NCI-H345 treated with DMSO at 0.1 percent for 48 hours (cell line): ENCODE results near the gene IKZF2.

Experiments
- DNase-seq: peaks from one replicate; lab custom pipeline; 2025; ENCODE audit not compliant: unreplicated experiment; lab: John Stamatoyannopoulos, UW

Gene IKZF2

DNA sequence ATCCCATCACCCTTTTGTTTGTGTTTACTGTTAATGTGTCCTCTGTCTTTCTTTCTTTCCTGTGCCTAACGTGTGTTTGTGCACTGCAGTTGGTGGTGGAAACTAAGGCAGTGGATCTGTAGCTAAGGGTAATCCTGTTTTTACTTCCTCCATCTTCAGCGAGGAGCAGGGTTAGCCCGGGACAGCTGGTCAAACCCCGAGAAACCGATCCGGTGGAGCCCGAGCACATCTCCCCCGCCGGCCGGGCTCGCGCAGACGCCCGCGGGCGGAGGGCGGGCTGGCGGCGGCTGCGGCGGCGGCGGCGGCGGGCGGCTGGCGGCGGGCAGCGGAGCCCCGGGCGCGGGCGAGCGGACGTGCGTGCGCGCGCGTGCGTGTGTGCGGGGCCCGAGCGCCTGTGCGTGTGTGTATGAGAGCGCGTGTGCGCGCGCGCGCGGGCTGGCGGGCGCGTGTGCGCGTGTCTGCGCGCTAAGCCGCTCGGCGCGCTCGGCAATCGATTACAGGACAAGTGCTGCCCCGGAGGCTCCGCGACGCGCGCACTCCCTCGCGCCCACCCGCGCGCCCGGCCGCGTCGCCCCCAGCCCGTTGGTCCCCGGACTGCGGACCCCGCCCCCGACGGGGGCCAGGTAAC is at the start of gene IKZF2:
Gene IKZF2, minus strand, starts transcription at position 176 of the 628 bp plus-strand sequence. CDS start 2,983 bp downstream, outside the sequence.
- peak; percentile 85 for DNase-seq

DNA sequence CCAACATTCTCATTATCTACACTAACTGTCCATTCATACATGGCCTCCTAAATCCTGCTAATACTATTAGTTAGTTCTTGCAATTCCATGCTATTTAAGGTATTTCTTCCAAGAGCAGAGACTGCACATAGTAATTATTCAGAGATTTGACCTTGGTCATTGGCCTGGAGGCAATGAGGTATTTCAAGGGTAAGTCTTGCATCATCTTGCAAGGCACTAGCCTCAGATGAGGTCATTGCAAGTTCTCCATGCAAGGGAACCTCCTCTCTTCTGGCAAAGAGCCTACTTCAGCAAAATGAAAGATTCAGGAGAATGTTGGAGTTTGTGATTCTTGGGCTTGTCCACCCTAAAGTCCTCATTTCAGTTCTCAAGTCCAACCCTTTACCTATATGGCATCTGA is 48.5 kb upstream of the IKZF2 start:
- no peak for DNase-seq

DNA sequence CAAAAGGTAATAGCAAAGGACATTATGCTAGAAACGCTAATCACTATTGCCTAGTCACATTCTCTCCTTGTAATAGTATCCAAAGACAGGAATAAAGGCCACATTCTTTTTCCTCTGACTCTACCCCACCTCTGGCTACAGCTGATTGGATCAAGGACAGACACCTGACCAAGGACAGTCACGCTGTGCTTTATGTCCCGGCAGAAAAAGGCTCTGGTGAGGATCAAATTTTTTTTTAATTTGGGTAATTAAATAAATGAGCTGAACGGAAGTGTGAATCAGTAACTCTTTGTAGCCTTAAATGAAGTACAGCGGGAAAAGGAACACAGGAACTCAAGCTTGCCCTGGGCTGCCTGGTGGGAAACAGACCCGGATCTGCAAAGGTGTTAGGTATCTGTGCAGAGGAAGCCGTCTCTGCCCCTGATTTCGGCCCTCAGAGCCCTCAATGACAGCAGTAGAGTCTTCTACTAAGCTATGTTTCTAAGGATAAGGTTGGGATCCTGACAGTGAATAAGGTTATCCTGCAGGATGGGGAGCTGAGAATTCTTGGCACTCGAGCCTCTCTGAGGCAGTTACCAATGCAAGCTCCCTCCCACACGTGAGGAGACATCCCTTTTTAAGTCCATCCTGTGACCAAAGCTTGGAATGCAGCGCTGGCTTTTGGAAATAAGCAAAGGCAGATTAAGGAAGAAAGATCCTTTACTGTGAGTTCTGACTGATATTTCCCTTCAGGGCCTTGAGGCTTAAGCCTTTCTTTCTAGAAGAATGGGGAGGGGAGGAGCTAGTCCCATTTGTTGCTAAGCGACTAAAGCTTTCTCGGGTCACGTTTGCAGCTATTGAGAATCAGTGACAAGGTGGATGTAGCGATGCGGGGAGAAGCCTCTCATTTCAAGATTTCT is 37.8 kb upstream of the IKZF2 start:
- no peak for DNase-seq

DNA sequence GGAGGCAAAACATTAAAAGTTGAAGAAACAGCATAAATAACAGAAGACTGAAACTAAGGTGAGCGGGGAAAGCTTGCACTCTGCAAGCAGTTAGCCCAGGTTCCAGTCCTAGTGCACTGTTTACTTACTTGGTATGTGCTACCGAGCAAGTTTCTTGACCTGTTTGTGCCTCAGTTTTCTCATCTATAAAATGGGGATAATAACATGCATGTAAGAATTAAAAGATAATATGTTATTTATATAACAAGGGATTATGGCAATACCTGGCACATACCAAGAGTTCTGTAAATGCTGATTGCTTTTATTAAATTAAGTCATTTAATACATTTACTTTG is 37.1 kb upstream of the IKZF2 start:
- no peak for DNase-seq

DNA sequence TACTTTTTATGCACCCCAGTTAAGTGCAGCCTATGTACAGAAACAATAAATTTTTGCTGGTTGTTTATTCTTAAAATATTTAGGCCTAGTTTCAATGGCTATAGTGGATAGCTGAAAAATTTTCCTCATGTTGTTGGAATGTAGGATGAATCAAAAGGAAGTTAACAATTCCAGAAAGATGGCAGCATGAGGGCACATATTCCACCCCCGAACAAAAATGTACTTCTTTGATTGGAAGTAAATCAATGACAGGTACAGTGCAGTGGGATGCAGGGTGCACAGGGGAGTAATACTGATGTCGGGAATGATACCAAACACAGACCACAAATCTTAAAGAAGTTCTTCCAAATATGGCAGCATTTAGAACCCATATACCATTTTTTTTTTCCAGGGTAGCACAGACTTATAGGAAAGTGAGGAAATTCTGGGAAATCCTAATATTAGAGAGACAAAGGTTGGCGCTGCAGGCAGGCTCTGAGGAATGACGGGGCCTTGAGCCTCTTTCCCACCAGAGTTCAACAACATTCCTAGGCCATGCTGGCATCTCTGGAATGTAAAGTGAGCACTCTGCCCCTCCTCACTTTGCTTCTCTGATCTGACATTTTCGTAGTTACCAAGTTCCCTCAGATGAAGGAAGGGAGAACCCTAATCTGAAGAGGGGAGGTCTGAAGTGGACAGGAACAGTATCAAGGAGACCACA is 36.6 kb upstream of the IKZF2 start:
- no peak for DNase-seq

DNA sequence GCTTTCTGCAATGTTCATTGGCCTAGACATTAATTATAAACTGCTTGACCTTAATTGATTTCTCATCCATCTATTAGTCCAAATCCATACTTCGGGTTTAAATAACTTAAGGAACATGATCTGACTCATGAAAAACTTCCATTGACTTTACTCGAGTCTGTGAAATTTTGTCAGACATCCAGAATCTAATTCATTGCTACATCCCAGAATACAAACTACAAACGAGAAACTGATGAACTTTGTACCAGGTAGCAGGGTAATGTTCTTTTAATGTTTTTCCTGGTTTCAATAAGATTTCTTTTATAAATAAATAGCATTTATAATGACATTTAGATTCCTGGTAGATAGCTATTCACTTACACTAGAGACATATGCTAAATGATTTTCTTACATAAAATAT is 36.0 kb upstream of the IKZF2 start:
- DNase-seq = no peak

DNA sequence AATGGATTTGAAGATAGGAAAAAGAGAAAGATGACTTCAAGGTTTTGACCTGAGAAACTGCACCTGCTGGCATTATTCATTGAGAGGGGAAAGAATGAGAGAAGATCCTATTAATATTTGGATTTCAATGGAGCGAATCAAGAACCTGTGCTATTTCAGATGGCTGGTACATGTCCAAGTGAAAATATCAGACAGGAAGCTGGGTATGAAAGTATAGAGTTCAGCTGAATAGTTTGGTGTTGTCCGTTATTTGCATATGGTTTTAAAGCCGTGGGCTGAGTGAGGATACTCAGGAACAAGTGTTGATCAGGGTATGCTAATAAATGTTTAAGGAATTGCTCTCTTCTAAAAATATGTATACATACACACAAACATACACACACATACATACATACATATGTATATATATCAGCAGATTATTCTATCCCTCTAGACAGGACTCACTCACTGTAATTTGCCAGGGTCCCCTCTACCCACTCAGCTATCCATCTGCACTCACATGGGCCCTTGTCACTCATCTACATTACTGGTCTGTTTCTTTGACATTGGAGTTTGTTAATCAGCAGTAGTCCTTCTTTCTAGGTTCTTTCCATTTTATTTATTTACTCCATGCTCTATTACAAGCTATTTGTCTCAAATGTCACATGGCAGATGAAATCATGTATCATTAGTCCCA is 33.9 kb upstream of the IKZF2 start:
- DNase-seq = no peak

DNA sequence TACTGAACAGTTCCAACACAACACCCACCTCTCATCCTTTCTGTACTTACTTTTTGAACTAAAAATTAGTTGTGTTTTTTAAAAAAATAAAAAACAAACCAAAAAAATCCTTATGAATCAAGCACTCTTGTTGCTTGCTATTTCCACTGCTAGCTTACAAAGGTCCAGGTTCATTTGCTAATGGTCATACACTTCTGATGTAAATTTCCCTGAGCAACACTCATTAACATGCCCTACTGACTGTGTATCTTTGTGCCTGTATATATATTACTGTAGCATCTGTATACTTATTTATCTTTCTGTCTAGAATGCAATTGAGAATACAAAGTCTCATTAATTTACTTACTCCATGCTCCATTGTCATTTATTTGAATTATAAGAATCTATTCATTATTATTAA is 30.3 kb upstream of the IKZF2 start:
- no peak for DNase-seq

DNA sequence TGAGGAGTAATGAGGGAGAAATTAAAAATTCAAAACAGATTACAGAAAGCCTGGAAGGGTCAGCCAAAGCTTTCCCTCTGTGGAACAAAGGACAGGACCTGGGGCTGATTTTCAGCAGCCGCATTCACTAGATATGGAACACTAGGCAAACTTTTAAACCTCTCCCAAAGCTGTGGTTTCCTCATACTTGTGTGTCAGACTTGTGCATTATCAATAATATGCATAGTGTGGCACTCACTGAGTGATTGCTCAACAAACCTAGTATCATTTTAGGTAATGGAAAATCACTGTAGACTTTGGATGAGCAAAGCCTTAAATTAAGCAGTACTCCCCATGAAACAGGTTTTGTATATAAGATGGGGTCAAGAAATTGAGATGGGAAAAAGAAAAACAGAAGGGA is 26.3 kb upstream of the IKZF2 start:
- DNase-seq = no peak

DNA sequence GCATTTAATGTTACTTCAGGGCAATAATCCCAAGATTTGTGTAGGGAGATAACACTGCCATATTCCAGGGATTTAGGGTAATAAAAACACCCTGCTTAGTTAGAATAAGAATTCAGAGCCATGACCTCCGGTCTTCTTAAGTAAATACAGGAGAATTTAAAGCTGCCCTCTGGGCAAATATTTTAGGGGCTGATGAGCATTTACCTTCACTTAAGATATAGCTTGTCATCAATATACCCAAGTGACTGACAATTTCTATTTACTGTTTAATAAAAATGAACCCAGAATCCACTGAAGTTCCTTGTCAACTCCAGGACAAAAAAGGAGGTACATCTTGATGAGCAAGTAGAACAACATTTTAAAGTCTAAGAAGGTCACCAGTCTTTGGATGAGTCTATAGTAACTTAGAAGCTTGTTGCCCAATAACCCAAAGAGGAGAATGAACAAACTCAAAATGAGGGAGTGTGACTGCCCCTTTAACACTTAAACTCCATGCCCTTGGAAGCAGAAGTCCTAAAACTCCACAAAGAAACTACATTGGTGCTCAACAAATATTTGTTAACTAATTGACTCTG is 24.3 kb upstream of the IKZF2 start:
- no peak for DNase-seq

DNA sequence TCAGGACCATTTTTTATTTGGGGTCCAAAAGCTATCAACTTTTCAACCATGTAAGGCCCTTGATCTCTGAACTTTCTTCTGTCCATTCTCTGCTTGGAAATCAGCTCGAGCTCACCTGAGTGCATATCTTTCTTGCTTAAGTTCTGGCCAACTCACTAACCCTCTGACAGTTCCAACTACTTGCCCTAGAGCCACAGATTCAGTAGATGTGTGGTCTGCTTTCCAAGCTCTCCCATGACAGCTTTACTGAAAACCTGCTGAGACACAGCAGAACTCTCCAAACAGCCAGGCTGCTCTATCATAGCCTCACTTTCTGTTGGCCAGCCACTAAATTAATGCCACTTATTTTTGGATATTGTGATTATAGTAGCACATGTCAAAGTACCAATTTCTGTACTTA is 21.2 kb upstream of the IKZF2 start:
- DNase-seq = no peak

DNA sequence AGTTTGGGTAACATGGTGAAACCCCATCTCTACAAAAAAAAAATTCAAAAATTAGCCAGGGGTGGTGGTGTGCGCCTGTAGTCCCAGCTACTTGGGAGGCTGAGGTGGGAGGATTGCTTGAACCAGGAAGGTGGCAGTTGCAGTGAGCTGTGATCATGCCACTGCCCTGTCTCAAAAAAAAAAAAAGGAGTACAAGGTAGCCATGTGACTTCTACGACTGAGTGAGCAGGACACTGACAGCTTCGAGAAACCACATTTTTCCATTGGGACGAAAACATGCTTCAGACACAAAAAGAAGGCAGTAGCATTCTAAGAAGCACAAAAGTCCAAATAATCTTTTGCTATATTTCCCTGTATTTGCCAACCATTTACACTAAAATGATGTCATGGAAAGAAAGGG is 19.7 kb upstream of the IKZF2 start:
- no peak for DNase-seq

DNA sequence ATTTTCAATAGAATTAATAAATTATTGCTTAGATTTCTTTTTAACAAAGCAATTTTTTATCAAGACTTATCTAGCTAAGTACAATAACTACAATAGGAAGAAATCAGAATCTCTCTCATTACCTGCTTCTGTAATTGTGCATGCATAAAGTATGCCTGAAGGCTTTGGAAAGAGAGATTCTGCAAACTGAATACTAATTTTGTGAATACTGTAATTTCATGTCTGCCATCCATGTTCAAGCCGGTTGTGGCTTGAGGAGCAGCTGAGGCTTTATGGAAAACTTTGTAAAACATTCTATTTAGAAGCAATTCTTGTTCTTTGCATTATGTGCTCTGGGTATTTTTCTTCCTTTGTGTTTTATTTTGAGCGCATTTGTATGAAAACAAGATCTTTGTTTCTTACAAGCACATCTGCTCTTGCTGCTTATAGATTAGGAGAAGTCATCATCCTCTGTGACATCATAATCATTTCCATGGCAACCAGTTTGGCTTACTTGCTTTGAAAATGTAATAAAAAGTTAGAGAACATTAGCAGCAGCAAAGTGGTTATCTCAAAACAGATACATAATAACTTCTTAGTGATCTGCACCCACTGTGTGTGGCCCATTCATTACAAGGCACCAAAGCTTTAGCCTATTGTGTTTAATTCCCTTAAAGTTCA is 16.0 kb upstream of the IKZF2 start:
- no peak for DNase-seq

DNA sequence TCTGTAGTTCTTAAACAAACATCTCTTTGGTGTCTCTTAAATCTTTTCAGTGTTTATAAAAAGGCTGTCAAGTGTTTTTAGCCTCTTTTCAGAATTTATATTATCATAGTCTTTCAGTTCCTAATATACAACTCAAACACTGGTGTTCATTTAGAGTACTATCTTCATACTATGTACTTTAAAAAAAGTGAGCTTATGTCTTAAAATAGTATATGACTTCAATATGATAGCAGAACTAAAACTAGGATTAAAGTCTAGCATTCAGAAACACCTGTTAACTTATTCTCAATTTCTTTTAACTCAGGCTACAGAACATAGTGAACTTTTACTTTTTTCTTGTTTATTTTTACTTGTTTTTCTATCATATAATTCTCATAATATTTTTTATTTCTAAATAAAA is 14.7 kb upstream of the IKZF2 start:
- no peak for DNase-seq

DNA sequence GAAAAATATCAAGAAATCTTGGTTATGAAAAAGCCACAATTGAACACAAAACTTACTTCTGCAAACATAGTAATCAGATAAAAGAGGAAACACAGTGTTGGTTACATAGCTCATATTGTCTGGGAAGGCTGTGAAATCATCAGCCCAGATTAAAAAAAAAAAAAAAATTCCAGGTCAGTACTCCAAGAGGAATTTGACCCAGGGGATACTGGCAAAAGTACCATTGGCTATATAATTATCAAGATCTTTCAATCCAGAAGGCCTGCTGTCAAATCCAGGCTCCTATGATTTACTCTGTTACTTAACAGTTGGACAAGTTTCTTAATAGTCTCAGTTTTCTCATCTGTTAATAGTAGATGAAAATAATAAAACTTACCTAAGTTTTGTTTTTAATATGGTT is 12.9 kb upstream of the IKZF2 start:
- DNase-seq = no peak

DNA sequence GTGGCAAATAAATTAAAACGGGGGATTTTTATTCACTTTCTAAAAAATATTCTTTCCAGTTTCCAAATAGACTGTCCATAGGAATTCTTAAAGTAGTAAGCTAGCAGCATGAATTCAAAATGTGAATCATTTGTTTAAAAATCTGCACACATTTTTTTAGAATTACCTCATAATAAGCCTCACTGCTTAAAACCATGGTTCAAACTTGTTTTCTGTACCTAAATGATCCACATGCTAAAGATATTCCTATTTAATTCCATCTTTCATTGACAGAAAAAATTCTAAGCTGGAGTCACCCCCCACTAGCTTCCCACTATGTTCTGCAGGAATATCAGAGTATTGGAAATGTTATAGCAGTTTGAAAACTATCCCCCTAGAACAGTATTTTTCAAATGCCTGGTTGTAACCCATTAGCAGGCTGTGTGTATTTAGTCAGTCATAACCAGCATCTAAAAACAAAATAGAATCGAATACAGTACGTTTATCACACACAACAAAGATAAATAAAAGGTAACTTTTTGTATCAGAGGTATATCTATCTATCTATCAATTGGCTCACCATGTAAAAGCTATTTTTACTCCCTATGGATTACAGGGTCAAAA is 11.2 kb upstream of the IKZF2 start:
- no peak for DNase-seq

DNA sequence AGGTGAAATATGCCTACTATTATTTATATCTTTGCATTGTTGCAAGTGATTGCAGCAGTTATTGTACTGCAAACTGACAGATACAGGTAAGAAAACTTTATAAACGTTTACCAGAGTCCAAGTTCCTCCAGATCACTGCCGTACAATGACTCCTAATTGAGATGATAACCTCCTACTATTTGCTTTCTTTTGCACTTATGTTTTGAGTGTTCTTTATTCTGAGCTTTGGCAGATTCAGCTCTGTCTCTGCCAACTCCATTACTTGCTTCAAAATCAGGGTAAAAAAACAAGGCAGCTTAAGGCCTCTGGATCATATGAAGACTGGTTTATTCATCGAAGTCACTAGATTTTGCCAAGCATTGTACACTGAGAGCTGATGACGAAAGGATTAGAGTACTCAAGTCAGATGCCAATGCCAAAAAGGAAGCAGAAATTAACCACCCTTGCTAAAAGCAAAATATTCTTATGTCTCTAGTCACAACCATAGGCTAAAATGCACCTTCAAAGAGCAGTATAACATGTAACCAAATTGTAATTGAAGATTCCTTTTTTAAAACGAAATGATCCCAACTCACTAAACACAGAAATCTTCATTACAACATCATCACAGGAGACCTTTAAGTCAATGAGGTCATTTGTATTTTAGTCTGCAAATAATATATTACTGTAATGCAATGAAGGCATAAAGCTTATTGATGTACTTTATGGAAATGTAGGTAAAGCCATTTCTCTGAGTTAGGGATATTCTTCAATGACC is 10.5 kb upstream of the IKZF2 start:
- no peak for DNase-seq

DNA sequence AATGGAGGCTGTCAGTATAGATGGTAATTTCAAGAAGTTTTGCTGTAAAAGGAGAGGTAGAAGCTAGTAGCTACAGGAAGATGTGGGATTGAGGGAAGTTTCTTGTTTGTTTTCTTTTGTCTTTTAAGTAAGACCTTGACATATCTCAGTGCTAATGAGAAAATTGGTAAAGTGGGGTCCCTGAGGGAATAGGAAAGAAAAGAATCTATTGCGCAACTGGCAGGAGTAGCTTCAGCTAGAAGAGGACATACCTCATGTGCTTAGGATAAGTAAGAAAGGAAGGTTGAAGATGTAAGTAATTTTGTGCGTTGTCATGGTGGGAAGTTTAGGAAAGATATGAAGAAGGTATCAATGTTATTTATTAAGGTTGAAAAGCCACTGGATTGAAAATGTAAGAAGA is 8.4 kb upstream of the IKZF2 start:
- DNase-seq = no peak

DNA sequence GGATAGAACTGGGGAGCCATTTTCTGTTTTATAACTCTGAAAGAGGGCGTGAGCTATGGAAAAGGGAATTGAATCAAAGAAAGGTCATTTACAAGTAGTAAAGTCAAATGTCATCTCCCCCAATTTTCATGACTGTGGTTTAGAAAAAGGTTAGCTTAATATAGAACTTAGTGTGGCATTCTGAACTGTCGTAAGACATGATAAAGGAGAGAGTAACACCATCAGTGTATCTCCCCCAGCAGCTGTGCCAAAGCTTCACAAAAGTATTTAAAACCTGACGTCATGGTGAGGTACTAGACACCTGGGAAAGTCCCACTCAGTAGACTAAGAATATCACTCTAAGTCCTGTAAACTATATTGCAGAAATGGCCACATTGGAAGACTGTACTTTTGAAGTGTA is 5.8 kb upstream of the IKZF2 start:
- no peak for DNase-seq

DNA sequence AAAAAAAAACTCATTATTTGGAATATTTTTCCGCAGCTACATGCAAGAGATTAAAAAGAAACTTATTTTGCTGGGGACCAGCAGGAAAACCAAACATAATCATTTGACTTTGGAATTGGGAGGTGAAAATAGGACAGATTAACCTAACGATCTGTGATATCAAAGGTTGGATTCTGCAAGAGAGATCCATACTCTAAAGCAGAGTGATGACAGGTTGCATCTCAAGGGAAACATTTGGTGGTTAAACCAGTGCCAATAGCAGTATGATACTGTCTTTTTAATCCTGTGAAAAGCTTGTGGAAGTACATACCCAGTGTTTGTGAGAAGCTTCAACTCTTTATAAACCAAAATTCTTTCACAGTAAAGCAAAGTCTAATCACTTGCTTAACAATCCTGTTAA is 5.3 kb upstream of the IKZF2 start:
- no peak for DNase-seq
